ENCODE measurements around the gene SURF4. TPM values are rescaled to one million over a fixed set of nuclear protein-coding genes. Genes with fewer than 3 reads are reported as not detected.

Gene SURF4
- total RNA-seq, 1 experiment from 2014 or later = 171 TPM

DNA sequence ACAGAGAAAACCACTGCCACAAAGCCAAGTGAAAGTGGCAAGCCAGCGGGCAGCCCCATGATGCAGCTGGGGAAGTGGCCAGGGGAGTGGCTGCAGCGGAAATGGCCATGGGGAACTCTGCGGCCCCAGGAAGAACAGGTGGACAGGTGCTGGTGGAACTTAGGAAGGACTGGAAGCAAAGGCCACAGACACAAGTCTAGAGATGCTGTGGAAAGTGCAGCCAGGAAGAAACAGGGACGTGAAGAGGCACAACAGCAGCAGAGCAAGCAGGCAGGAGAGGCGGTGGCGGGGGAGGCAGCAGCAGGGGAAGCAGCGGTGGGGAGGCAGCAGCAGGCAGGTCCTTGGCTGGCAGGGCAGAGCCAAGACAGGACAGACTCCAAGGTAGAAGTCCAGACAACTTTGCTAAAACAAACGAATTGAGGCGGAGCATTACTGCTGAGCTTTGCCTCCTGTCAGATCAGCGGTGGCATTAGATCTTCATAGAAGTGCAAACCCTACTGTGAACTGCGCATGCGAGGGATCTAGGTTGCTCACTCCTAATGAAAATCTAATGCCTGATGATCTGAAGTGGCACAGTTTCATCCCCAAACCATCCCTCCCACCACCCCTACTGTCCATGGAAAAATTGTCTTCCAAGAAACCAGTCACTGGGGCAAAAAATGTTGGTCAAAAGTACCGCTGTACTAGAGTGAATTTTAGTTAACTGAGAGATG, 51.7 kb downstream of the SURF4 start (continued):
- no peak for TF ChIP-seq ZNF396 (CRISPR knock-in tag; IDR thresholded peaks at IDR 0.05; ENCODE audit: borderline replicate concordance)

DNA sequence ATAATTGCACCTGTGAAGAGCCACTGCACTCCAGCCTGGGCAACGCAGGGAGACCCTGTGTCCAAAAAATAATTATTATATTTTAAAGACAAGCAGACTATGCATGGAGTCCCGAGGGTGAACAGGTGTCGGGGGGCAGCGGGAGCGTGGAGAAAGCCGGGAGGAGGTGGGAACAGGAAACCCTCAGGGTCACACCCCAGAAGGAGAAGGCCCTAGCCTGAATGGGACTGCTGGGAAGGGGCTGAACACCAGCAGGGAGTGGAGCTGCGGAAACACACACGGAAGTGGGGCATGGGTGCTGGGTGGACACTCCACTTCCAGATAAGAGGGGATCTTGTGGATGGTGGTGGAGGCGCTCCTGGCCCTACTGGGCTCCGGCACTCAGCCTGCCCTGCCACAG, 52.6 kb downstream of the SURF4 start:
- H3K4me3 Mint-ChIP-seq = no peak overlapping the region
- H3K4me1 Mint-ChIP-seq = no peaks in the 10 kb centered on the region
- POLR2A ChIA-PET = no interaction called here
- peaks cover 12% of the 10 kb centered on the region; the same call in 1 of the 2 replicates for H3K36me3 Mint-ChIP-seq
- H3K27ac Mint-ChIP-seq = no peak overlapping the region
- ATAC-seq (no peak), DNase-seq (ENCODE audit: low spot score) (no peak)
- CTCF ChIA-PET = interaction anchor here (0.7 to 1.8 kb wide), 3 partner anchors 19 to 137 kb away, joined by 3 to 5 read pairs (median 4); no protein-coding TSS in a partner anchor
- peaks cover 18% of the 10 kb centered on the region for H3K27me3 Mint-ChIP-seq (ENCODE audit: low read depth)
- TF ChIP-seq, protein P1, sequence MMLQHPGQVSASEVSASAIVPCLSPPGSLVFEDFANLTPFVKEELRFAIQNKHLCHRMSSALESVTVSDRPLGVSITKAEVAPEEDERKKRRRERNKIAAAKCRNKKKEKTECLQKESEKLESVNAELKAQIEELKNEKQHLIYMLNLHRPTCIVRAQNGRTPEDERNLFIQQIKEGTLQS (CRISPR knock-in tag; conservative IDR thresholded peaks at IDR 0.05) = no peak
- TF ChIP-seq, protein P2, sequence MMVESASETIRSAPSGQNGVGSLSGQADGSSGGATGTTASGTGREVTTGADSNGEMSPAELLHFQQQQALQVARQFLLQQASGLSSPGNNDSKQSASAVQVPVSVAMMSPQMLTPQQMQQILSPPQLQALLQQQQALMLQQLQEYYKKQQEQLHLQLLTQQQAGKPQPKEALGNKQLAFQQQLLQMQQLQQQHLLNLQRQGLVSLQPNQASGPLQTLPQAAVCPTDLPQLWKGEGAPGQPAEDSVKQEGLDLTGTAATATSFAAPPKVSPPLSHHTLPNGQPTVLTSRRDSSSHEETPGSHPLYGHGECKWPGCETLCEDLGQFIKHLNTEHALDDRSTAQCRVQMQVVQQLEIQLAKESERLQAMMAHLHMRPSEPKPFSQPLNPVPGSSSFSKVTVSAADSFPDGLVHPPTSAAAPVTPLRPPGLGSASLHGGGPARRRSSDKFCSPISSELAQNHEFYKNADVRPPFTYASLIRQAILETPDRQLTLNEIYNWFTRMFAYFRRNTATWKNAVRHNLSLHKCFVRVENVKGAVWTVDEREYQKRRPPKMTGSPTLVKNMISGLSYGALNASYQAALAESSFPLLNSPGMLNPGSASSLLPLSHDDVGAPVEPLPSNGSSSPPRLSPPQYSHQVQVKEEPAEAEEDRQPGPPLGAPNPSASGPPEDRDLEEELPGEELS (CRISPR knock-in tag; IDR thresholded peaks at IDR 0.05) = no peak
- TF ChIP-seq, protein P3, sequence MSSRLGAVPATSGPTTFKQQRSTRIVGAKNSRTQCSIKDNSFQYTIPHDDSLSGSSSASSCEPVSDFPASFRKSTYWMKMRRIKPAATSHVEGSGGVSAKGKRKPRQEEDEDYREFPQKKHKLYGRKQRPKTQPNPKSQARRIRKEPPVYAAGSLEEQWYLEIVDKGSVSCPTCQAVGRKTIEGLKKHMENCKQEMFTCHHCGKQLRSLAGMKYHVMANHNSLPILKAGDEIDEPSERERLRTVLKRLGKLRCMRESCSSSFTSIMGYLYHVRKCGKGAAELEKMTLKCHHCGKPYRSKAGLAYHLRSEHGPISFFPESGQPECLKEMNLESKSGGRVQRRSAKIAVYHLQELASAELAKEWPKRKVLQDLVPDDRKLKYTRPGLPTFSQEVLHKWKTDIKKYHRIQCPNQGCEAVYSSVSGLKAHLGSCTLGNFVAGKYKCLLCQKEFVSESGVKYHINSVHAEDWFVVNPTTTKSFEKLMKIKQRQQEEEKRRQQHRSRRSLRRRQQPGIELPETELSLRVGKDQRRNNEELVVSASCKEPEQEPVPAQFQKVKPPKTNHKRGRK (CRISPR knock-in tag; IDR thresholded peaks at IDR 0.05; ENCODE audit: borderline replicate concordance) = no peak
- peaks cover 30% of the 10 kb centered on the region for H3K9me3 Mint-ChIP-seq

DNA sequence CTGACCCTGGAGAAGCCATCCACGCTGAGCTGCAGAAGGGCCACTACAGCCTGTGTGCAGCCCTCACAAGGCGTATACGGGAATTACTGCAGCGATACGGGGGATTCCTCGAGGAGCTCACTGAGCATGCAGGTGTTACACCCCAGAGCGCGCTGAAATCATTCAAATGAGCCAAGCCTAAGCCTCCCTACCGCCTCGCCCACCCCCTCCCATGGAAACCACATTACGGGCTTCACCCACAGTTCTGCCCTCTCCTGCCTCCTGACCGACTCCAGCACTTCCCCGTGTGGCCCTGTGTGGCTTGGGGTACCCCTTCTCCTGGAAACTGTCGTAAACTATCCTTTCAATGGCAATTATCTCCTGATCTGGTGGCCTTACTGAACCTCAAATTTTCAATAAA, 53.2 kb downstream of the SURF4 start:
- Mint-ChIP-seq H3K27me3 (ENCODE audit: low read depth) (peaks cover 18% of the 10 kb centered on the region), H3K36me3 (peaks cover 12% of the 10 kb centered on the region; the same call in 1 of the 2 replicates), H3K27ac (no peak overlapping the region), H3K9me3 (peaks cover 29% of the 10 kb centered on the region), H3K4me3 (no peak overlapping the region), H3K4me1 (no peaks in the 10 kb centered on the region)
- POLR2A ChIA-PET = interaction anchor here (0.7 kb wide), 1 partner anchor 115 kb away, joined by 9 read pairs; no protein-coding TSS in a partner anchor
- ATAC-seq (no peak), DNase-seq (ENCODE audit: low spot score) (no peak)
- CTCF ChIA-PET = interaction anchor here (0.7 to 1.8 kb wide), 4 partner anchors 20 to 1127 kb away, joined by 3 to 5 read pairs (median 4); no protein-coding TSS in a partner anchor
- TF ChIP-seq, protein P4, sequence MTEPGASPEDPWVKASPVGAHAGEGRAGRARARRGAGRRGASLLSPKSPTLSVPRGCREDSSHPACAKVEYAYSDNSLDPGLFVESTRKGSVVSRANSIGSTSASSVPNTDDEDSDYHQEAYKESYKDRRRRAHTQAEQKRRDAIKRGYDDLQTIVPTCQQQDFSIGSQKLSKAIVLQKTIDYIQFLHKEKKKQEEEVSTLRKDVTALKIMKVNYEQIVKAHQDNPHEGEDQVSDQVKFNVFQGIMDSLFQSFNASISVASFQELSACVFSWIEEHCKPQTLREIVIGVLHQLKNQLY (CRISPR knock-in tag; IDR thresholded peaks at IDR 0.05) = no peak
- TF ChIP-seq, protein P5, sequence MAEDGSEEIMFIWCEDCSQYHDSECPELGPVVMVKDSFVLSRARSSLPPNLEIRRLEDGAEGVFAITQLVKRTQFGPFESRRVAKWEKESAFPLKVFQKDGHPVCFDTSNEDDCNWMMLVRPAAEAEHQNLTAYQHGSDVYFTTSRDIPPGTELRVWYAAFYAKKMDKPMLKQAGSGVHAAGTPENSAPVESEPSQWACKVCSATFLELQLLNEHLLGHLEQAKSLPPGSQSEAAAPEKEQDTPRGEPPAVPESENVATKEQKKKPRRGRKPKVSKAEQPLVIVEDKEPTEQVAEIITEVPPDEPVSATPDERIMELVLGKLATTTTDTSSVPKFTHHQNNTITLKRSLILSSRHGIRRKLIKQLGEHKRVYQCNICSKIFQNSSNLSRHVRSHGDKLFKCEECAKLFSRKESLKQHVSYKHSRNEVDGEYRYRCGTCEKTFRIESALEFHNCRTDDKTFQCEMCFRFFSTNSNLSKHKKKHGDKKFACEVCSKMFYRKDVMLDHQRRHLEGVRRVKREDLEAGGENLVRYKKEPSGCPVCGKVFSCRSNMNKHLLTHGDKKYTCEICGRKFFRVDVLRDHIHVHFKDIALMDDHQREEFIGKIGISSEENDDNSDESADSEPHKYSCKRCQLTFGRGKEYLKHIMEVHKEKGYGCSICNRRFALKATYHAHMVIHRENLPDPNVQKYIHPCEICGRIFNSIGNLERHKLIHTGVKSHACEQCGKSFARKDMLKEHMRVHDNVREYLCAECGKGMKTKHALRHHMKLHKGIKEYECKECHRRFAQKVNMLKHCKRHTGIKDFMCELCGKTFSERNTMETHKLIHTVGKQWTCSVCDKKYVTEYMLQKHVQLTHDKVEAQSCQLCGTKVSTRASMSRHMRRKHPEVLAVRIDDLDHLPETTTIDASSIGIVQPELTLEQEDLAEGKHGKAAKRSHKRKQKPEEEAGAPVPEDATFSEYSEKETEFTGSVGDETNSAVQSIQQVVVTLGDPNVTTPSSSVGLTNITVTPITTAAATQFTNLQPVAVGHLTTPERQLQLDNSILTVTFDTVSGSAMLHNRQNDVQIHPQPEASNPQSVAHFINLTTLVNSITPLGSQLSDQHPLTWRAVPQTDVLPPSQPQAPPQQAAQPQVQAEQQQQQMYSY (CRISPR knock-in tag; IDR thresholded peaks at IDR 0.05) = no peak
- TF ChIP-seq, protein P6, sequence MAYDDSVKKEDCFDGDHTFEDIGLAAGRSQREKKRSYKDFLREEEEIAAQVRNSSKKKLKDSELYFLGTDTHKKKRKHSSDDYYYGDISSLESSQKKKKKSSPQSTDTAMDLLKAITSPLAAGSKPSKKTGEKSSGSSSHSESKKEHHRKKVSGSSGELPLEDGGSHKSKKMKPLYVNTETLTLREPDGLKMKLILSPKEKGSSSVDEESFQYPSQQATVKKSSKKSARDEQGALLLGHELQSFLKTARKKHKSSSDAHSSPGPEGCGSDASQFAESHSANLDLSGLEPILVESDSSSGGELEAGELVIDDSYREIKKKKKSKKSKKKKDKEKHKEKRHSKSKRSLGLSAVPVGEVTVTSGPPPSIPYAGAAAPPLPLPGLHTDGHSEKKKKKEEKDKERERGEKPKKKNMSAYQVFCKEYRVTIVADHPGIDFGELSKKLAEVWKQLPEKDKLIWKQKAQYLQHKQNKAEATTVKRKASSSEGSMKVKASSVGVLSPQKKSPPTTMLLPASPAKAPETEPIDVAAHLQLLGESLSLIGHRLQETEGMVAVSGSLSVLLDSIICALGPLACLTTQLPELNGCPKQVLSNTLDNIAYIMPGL (CRISPR knock-in tag; IDR thresholded peaks at IDR 0.05) = no peak
- TF ChIP-seq, protein P7, sequence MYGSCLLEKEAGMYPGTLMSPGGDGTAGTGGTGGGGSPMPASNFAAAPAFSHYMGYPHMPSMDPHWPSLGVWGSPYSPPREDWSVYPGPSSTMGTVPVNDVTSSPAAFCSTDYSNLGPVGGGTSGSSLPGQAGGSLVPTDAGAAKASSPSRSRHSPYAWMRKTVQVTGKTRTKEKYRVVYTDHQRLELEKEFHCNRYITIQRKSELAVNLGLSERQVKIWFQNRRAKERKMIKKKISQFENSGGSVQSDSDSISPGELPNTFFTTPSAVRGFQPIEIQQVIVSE (CRISPR knock-in tag; IDR thresholded peaks at IDR 0.05; ENCODE audit: borderline replicate concordance) = no peak
- no peak for TF ChIP-seq TEAD1 (CRISPR knock-in tag; IDR thresholded peaks at IDR 0.05)
- no peak for TF ChIP-seq JAZF1 (CRISPR knock-in tag; IDR thresholded peaks at IDR 0.05)
- no peak for TF ChIP-seq TCF7 (CRISPR knock-in tag; IDR thresholded peaks at IDR 0.05; ENCODE audit: low read depth)
- TF ChIP-seq CREM (CRISPR knock-in tag; IDR thresholded peaks at IDR 0.05) = no peak
- TF ChIP-seq, protein P8, sequence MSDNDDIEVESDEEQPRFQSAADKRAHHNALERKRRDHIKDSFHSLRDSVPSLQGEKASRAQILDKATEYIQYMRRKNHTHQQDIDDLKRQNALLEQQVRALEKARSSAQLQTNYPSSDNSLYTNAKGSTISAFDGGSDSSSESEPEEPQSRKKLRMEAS (CRISPR knock-in tag; IDR thresholded peaks at IDR 0.05) = no peak
- TF ChIP-seq CBFB (CRISPR knock-in tag; IDR thresholded peaks at IDR 0.05; ENCODE audit: low read depth) = no peak
- no peak for TF ChIP-seq FOXK1 (CRISPR knock-in tag; IDR thresholded peaks at IDR 0.05)
- TF ChIP-seq KAT7 (CRISPR knock-in tag; IDR thresholded peaks at IDR 0.05; ENCODE audit: borderline replicate concordance) = no peak
- TF ChIP-seq, protein P9, sequence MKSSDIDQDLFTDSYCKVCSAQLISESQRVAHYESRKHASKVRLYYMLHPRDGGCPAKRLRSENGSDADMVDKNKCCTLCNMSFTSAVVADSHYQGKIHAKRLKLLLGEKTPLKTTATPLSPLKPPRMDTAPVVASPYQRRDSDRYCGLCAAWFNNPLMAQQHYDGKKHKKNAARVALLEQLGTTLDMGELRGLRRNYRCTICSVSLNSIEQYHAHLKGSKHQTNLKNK (CRISPR knock-in tag; IDR thresholded peaks at IDR 0.05) = no peak
